SH-SY5Y (cell line): ENCODE measurements around the gene JAZF1.

ENCODE experiments used
- GATA2 ChIP-seq: IDR thresholded peaks from 2 replicates; pipeline ENCODE4 v1.6.1; 2011; ENCODE audit warnings: mild to moderate bottlenecking, low read depth, low read length
- GATA3 ChIP-seq: IDR thresholded peaks from 2 replicates; pipeline ENCODE4 v1.6.1; 2011; ENCODE audit warnings: low read depth, mild to moderate bottlenecking, low read length, moderate library complexity

GRCh38 chr7:28155964-28156363, 24.6 kb downstream of the JAZF1 start:
- TF ChIP-seq GATA3 (no peak), GATA2 (no peak)
